Astrocyte of the cerebellum (primary cell): ENCODE results near the gene ROGDI.

Source experiments
- DNase-seq: peaks from one replicate; pipeline ENCODE4 v3.0.0-alpha.2; 2011; ENCODE audit warnings: low read depth
- H3K4me3 ChIP-seq: 2 replicates; pipeline ENCODE4 v1.5.1; 2011; ENCODE audit warnings: mild to moderate bottlenecking, low read depth, low read length, moderate library complexity
- CTCF ChIP-seq: IDR thresholded peaks from 2 replicates; pipeline ENCODE4 v1.5.1; 2012; ENCODE audit warnings: low read length, low read depth, moderate library complexity, mild to moderate bottlenecking; ENCODE audit errors: missing control alignments
- in situ Hi-C: cut with HindIII; loops from 2 replicates; pipeline ENCODE4 v1.10.0; 2017; ENCODE audit warnings: low sequenced_read_pairs

The ROGDI gene, protein sequence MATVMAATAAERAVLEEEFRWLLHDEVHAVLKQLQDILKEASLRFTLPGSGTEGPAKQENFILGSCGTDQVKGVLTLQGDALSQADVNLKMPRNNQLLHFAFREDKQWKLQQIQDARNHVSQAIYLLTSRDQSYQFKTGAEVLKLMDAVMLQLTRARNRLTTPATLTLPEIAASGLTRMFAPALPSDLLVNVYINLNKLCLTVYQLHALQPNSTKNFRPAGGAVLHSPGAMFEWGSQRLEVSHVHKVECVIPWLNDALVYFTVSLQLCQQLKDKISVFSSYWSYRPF

DNA sequence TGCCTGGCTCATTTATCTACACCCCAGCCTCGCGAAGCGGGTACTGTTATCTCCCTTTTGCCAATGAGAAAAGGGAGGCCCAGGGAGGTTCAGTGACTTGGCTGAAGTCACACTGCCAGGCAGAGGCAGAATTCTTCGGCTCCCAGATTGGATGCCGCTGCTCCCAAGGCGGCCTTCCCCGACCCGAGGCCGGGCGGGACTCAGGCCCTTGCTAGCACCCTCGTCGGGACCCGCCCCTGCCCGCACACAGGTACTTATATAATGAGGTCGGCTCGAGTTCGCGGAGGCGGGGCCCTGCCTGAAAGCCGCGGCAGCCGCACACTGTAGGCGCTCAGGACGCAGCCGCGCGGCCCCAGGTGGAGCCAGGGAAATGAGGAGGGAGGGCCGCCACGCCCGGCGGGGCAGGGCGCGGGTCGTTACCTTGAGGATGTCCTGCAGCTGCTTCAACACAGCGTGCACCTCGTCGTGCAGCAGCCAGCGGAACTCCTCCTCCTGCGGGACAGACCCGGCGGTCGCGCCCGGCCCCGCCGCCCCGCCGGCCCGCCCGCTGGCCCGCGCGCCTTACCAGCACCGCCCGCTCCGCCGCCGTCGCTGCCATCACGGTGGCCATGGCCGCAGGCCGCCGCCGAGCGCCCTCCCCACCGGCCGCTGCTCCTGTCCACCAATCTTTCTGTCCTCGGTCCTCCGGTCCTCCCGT is at the start of gene ROGDI:
Gene ROGDI (minus strand): TSS at position 672 of the 697 bp plus-strand sequence. CDS start 62 bp downstream, at position 610.
- TF ChIP-seq CTCF = no peak
- peak within 1 kb of the TSS; percentile 68 for H3K4me3 ChIP-seq
- peak; percentile 1 for DNase-seq
- in situ Hi-C loops = no loop called here

DNA sequence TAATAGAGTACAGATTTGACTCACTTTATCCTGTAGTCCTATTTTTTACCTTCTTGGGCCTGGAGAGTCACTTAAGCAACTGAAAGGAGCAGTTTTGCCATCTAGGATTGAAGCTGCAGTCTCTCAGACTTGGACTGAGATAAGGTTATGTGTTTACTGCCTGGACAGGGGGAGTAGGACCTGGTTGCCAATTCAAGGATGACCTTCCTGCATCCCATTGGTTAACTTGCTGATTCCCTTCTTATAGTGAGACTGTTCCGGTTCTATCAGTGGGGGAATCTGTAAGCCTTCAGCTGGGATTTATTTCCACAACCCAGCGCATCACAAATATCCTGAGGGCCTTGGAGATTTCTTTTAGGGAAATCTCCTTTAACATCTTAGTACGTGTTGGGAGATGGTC is 47.8 kb upstream of the ROGDI start:
- no peak for TF ChIP-seq CTCF
- in situ Hi-C loops = no loop called here
- DNase-seq = no peak
- no peak overlapping the region for H3K4me3 ChIP-seq

GRCh38 chr16:4847774-4848587 is 45.5 kb upstream of the ROGDI start:
- DNase-seq = peak; percentile 26
- in situ Hi-C loops = no loop called here
- peak overlapping the region; percentile 87 for H3K4me3 ChIP-seq
- no peak for TF ChIP-seq CTCF

GRCh38 chr16:4846901-4847773 is 44.7 kb upstream of the ROGDI start, which contains the start of the genes GLYR1 and UBN1:
GLYR1 (minus strand) TSS chr16:4847288; CDS start chr16:4847265, 23 bp downstream.
UBN1 (plus strand) TSS chr16:4847481; CDS start chr16:4852918, 5,437 bp downstream.
- no peak for TF ChIP-seq CTCF
- peak; percentile 90 for DNase-seq
- H3K4me3 ChIP-seq = peak within 1 kb of the TSS; percentile 87
- in situ Hi-C loops = no loop called here

DNA sequence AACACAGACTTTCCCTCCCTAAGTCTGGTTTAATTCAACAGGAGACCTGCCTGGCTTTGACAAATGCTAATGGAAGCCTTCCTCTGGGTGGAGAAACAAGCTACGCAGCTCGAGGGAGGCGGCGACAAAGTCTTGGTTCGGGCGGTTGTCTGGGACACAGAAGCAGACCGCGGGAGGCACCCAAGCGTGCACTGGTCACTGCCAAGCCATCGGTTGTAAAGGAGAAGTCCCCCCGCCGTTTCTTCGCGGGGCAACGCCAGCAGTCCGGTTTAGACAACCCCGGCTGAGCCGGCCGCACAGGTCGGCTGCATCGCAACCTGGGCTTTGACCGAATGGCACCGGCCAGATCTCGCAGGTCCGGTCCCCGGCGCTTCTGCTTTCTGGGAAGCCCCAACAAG is 44.1 kb upstream of the ROGDI start:
- no peak for TF ChIP-seq CTCF
- peak overlapping the region; percentile 87 for H3K4me3 ChIP-seq
- no peak for DNase-seq
- in situ Hi-C loops = no loop called here

DNA sequence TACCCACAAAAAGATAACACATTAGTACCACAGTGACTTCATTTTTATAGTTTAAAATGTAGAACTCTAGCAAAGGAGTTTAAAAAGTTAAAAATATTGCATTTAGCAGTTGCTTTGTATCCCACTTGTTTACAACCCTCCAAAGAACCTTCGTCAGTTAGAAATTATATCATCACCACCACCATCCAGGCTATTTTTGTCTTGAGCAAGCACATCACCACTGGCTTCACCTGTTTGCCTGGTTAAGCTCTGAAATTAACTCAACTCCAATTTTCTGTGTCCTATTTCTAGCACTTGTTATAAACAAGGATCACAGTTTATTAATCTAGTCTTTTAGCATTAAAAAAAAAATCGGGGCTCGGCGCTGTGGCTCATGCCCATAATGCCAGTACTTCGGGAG is 38.6 kb upstream of the ROGDI start:
- H3K4me3 ChIP-seq = no peak overlapping the region
- no peak for DNase-seq
- in situ Hi-C loops = no loop called here
- TF ChIP-seq CTCF = no peak
